Measurements from ENCODE around the gene HOXA11.

DNA sequence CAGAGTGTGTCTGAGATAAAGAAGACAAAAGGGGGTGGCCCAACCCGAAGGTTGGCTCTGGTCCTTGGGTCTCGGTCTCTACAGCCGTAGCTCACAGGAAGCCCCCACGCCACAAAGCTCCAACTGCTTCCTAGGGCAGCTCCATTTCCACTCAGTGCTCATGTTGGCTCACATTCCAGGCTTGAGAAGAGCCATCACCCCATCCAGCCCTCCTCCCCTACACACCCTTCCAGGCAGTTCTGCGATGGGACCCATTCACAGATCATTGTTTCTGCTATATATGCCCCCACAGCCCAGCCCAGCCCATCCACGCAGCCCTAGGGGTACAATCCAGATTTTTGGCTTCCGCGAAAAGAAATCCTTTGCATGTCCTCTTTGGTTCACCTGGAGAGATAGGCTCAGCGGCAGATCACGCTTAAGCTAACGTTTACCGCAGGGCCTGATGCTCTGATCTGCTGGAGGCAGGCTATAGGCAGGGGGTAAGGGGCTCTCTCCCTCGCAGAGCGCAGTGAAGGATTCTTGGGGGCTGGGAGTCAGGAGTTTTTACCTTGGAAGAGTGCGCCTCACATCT lies 6.2 kb upstream of the HOXA11 start:
- TF ChIP-seq CTCF (IDR thresholded peaks at IDR 0.05), result no peak
- no peak for TF ChIP-seq POLR2A (IDR thresholded peaks at IDR 0.05)
